C1 segment of cervical spinal cord (tissue), 14 donors: ENCODE measurements around the gene P4HTM.
A peak's percentile ranks its signal among the peaks of the same experiment; 100 is the strongest.

Experiments
- DNase-seq, 14 donors: peaks; one replicate each; lab custom pipeline; 2025; lab: John Stamatoyannopoulos, UW

Gene P4HTM

GRCh38 chr3:49023775-49024174 is 33.7 kb downstream of the P4HTM start:
- no peak for DNase-seq

- no peak for DNase-seq
Measured at GRCh38 chr3:49024449-49024848, 34.4 kb downstream of the P4HTM start.

- no peak for DNase-seq
Measured at GRCh38 chr3:49025005-49025792, 35.2 kb downstream of the P4HTM start.

GRCh38 chr3:49025793-49026520 is 35.9 kb downstream of the P4HTM start:
- no peak for DNase-seq

GRCh38 chr3:49026536-49026935 is 36.5 kb downstream of the P4HTM start:
- no peak for DNase-seq

- DNase-seq = no peak
Measured at GRCh38 chr3:49027634-49028033, 37.6 kb downstream of the P4HTM start.

- no peak for DNase-seq
Measured at GRCh38 chr3:49028298-49028672, 38.2 kb downstream of the P4HTM start.

DNA sequence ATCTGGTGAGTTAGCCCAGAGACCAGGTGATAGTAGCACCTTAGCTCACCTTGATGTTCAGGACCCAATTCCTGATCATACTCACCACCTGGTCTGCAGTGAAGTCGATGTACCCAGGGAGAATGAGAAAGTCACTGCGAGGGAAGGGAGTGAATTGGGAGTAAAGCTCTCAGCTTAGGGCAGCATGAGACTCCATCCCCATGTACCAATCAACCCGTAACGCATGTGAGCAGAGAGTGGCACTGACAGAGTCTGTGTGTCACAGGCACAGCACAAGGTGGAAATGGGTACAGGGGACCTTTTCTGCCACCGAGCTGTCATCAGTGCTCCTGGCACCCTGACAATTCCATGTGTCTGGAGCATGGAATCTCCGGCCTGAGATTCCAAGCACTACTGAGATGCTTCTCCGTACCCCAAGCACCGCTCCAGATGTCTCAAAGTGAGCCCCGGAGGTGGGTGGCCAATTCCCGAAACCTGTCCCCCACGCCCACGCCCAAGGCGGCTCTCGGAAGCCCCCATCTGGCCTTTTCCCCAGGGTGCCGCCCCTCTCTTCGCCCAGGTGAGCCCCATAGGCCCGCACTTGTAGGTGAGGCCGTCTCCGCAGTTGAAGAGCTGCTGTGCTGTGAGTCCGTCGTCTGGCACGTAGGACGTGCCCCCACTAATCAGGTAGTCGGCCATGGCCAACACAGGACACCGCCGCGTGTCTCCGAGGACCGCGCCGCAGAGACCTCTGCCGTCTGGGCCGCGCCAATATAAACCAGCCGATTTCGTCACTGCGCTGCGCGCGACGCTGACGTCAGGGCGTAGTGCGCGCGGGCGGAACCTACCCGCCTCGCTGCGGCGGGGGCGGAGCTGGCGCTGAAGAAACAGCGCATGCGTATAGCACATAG is 38.9 kb downstream of the P4HTM start, which contains the start of gene IMPDH2:
IMPDH2 (minus strand) TSS at position 726 of the 890 bp plus-strand sequence; CDS start at position 678, 48 bp downstream.
- DNase-seq = peak; percentile 12 to 92 (median 86)

DNA sequence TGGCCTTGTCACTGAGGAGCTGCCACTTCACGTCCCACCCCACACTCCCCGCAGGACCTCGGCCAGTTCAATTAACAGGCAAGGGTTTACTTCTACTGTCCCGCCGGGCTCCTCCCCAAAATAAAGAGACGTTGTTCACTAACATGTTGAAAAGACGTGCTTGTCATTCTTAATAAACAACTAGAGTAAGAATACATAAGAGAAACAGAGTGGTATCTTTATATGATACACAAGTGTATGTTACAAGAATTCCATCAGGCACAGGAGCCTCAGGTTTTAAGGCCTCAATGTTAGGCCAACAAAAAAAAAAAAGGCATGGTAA is 39.5 kb downstream of the P4HTM start:
- no peak for DNase-seq

DNA sequence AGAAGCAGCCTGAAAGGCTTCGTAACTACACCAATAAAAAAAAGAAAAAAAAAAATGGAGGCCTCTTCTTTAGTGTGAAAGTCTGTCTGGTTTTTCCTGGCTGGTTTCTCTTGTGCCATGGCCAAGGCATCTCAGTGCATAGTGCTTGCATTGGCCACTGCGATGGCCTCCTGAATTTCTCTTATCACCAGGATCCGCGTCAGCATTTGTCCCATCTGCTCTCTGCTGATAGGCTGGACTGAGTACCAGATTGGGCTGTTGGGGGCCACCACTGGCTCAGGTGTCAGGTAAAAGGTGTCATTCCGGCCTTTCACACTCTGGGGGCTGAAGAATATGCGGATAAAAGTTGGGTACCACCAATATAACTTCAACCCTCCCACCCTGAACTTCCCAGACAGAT is 40.3 kb downstream of the P4HTM start:
- no peak for DNase-seq

- DNase-seq = no peak
Measured at GRCh38 chr3:49032646-49033304, 42.7 kb downstream of the P4HTM start.

DNA sequence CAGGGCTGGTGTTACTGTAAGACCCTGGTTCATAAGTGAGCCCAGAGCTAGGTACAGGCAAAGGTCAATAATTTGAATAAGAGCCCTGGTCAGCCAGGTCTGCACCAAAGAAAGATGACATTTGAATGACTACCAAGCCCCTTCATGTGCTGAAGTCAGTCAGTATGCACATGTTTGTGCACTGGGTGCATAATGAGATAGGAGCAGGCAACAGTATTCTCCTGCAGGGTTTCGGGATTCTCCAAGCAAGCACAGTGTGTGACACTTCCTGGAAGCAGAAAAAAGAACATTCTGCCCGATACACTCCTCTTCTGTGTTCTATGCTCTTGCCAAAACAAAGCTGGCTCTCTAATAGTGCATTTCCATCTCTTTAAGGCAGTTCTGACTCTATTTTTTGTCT is 44.6 kb downstream of the P4HTM start:
- no peak for DNase-seq

GRCh38 chr3:49035281-49035680 is 45.2 kb downstream of the P4HTM start:
- no peak for DNase-seq

GRCh38 chr3:49053543-49053942 is 63.5 kb downstream of the P4HTM start:
- no peak for DNase-seq

DNA sequence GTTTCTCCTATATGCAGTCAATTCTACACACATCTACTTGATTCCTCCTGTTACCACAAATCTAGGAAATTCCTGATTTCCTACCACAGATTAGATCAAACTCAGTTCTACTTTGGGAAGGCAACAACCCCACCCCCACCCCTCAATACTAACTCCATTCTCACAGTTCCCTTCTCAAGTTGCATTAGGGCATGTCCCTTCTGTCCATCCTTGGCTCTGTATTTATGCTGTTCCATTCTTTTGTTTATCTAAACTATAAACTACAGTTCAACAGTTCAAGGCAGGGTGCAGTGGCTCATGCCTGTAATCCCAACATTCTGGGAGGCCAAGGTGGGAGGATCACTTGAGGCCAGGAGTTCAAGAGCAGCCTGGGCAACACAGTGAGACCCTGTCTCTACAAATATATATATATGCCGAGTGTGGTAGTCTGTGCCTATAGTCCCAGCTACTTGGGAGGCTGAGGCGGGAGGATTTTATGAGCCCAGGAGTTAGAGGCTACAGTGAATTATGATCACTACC is 64.4 kb downstream of the P4HTM start:
- no peak for DNase-seq
